Mesothelial cell of epicardium (in vitro differentiated cells): ENCODE results near the gene TCF4. TPM values are rescaled to one million over a fixed set of nuclear protein-coding genes. Genes with fewer than 3 reads are reported as not detected.

Experiments
- DNase-seq, 2 experiments: peaks; one replicate each; pipeline ENCODE4 v3.0.0; 2021; ENCODE audit warnings: low spot score in 2 of 2; ENCODE audit not compliant: unreplicated experiment in 2 of 2
- H3K27ac Mint-ChIP-seq: 2 replicates; pipeline ENCODE4 v1.8.0; 2021; ENCODE audit warnings: mixed read lengths
- H3K27me3 Mint-ChIP-seq: 2 replicates; pipeline ENCODE4 v1.8.0; 2021; ENCODE audit warnings: low read depth, mixed read lengths
- H3K36me3 Mint-ChIP-seq: 2 replicates; pipeline ENCODE4 v1.8.0; 2021; ENCODE audit warnings: mixed read lengths
- H3K4me1 Mint-ChIP-seq: 2 replicates; pipeline ENCODE4 v1.8.0; 2021; ENCODE audit warnings: mixed read lengths
- H3K4me3 Mint-ChIP-seq: 2 replicates; pipeline ENCODE4 v1.8.0; 2021; ENCODE audit warnings: mild to moderate bottlenecking, moderate library complexity, mixed read lengths
- H3K9me3 Mint-ChIP-seq: 2 replicates; pipeline ENCODE4 v1.8.0; 2021; ENCODE audit warnings: mixed read lengths
- CTCF ChIP-seq: fragments of 200-600 bp; sonication (generic); IDR thresholded peaks from one replicate; pipeline ENCODE4 v1.5.0; 2021; ENCODE audit warnings: antibody characterized with exemption; ENCODE audit not compliant: unreplicated experiment
- total RNA-seq: library from RNA; stranded (reverse); gene quantifications from 3 replicates; pipeline ENCODE4 v1.2.1, GENCODE V29; 2021

The TCF4 gene
- total RNA-seq, 1 donor from 2014 or later, result 224 TPM

GRCh38 chr18:55487997-55488396, 100.0 kb downstream of the TCF4 start:
- no peak for TF ChIP-seq CTCF
- H3K4me1 Mint-ChIP-seq, result peaks cover 23% of the 10 kb centered on the region
- no peaks in the 10 kb centered on the region for H3K27me3 Mint-ChIP-seq
- H3K27ac Mint-ChIP-seq, result no peak overlapping the region
- no peak overlapping the region for H3K4me3 Mint-ChIP-seq
- DNase-seq, result no peak
- H3K9me3 Mint-ChIP-seq, result no peaks in the 10 kb centered on the region
- no peaks in the 10 kb centered on the region for H3K36me3 Mint-ChIP-seq

- Mint-ChIP-seq H3K4me1 (peaks cover 23% of the 10 kb centered on the region), H3K27me3 (no peaks in the 10 kb centered on the region), H3K4me3 (no peak overlapping the region), H3K9me3 (peaks cover 4% of the 10 kb centered on the region), H3K36me3 (peaks cover 5% of the 10 kb centered on the region), H3K27ac (no peak overlapping the region)
- no peak for DNase-seq
- TF ChIP-seq CTCF, result no peak
These were observed 101.1 kb downstream of the TCF4 start for GRCh38 chr18:55486936-55487335.

GRCh38 chr18:55485666-55486065, 102.3 kb downstream of the TCF4 start:
- no peak for TF ChIP-seq CTCF
- Mint-ChIP-seq H3K27ac (no peak overlapping the region), H3K9me3 (peaks cover 10% of the 10 kb centered on the region), H3K27me3 (no peaks in the 10 kb centered on the region), H3K4me1 (peaks cover 19% of the 10 kb centered on the region), H3K36me3 (peaks cover 15% of the 10 kb centered on the region), H3K4me3 (no peak overlapping the region)
- DNase-seq, result no peak

GRCh38 chr18:55484773-55485172, 103.2 kb downstream of the TCF4 start:
- Mint-ChIP-seq H3K4me3 (no peak overlapping the region), H3K9me3 (peaks cover 10% of the 10 kb centered on the region), H3K4me1 (peaks cover 20% of the 10 kb centered on the region), H3K27ac (no peak overlapping the region), H3K27me3 (no peaks in the 10 kb centered on the region), H3K36me3 (peaks cover 15% of the 10 kb centered on the region)
- DNase-seq, result no peak
- TF ChIP-seq CTCF, result no peak

GRCh38 chr18:55483266-55483871, 104.6 kb downstream of the TCF4 start:
- Mint-ChIP-seq H3K27me3 (no peaks in the 10 kb centered on the region), H3K27ac (no peak overlapping the region), H3K4me1 (peaks cover 19% of the 10 kb centered on the region), H3K36me3 (peaks cover 15% of the 10 kb centered on the region), H3K9me3 (peaks cover 10% of the 10 kb centered on the region), H3K4me3 (no peak overlapping the region)
- no peak for DNase-seq
- TF ChIP-seq CTCF, result no peak
